Neural cell (in vitro differentiated cells): Measurements from ENCODE around the gene SCFD1. TPM values are rescaled to one million over a fixed set of nuclear protein-coding genes. Genes with fewer than 3 reads are reported as not detected.

Experiments used
- H2AFZ ChIP-seq: fragments of 200-600, 300-800 bp; sonication (generic), shearing (Covaris generic); 2 replicates; pipeline ENCODE4 v1.6.0; 2014; ENCODE audit warnings: low read depth, mild to moderate bottlenecking, antibody characterized with exemption, low read length, moderate library complexity
- H3F3A ChIP-seq: fragments of 200-600 bp; shearing (Covaris generic); 2 replicates; pipeline ENCODE4 v1.6.1; 2016; ENCODE audit warnings: mild to moderate bottlenecking, moderate library complexity, mixed read lengths, antibody characterized with exemption, low read length; ENCODE audit not compliant: insufficient read depth, poor library complexity, severe bottlenecking
- H3K27ac ChIP-seq: fragments of 200-600, 300-800 bp; sonication (generic), shearing (Covaris generic); 2 replicates; pipeline ENCODE4 v1.5.1; 2014; ENCODE audit warnings: mild to moderate bottlenecking, low read length, moderate library complexity
- H3K27me3 ChIP-seq: fragments of 300-800, 200-600 bp; sonication (generic), shearing (Covaris generic); 2 replicates; pipeline ENCODE4 v1.6.0; 2014; ENCODE audit warnings: mild to moderate bottlenecking, low read depth, low read length, moderate library complexity; ENCODE audit not compliant: insufficient read depth
- H3K36me3 ChIP-seq: fragments of 300-800, 200-600 bp; sonication (generic), shearing (Covaris generic); 2 replicates; pipeline ENCODE4 v1.5.1; 2014; ENCODE audit warnings: mild to moderate bottlenecking, antibody characterized with exemption, low read length, moderate library complexity; ENCODE audit not compliant: insufficient read depth
- H3K4me2 ChIP-seq: fragments of 300-800, 200-600 bp; sonication (generic), shearing (Covaris generic); 2 replicates; pipeline ENCODE4 v1.6.0; 2014; ENCODE audit warnings: mild to moderate bottlenecking, low read length
- H3K4me3 ChIP-seq: fragments of 300-800, 200-600 bp; sonication (generic), shearing (Covaris generic); 2 replicates; pipeline ENCODE4 v1.5.1; 2014; ENCODE audit warnings: mild to moderate bottlenecking, low read length, moderate library complexity
- H3K79me2 ChIP-seq: fragments of 200-600 bp; shearing (Covaris generic); replicated peaks from 2 replicates; pipeline ENCODE4 v1.6.0; 2014; ENCODE audit warnings: mild to moderate bottlenecking, low read length, moderate library complexity; ENCODE audit not compliant: insufficient read depth
- H3K9ac ChIP-seq: fragments of 300-800, 200-600 bp; sonication (generic), shearing (Covaris generic); 2 replicates; pipeline ENCODE4 v1.6.1; 2016; ENCODE audit warnings: mild to moderate bottlenecking, low read length, mixed read lengths
- H3K9me2 ChIP-seq: fragments of 200-600 bp; shearing (Covaris generic); 2 replicates; pipeline ENCODE4 v1.6.1; 2016; ENCODE audit warnings: mild to moderate bottlenecking, low read length, mixed read lengths; ENCODE audit not compliant: insufficient read depth
- H3K9me3 ChIP-seq: fragments of 200-600, 300-800 bp; sonication (generic), shearing (Covaris generic); 2 replicates; pipeline ENCODE4 v1.6.1; 2016; ENCODE audit warnings: mild to moderate bottlenecking, mixed run types, low read length, moderate library complexity, mixed read lengths
- H4K20me1 ChIP-seq: fragments of 200-600 bp; shearing (Covaris generic); 2 replicates; pipeline ENCODE4 v1.6.1; 2016; ENCODE audit warnings: mild to moderate bottlenecking, mixed run types; ENCODE audit not compliant: insufficient read depth
- CTCF ChIP-seq: fragments of 450-650 bp; IDR thresholded peaks from 2 replicates; pipeline ENCODE4 v1.5.1; 2014; ENCODE audit warnings: antibody characterized with exemption, mild to moderate bottlenecking, moderate library complexity; ENCODE audit not compliant: poor library complexity, severe bottlenecking
- EP300 ChIP-seq: fragments of 450-650 bp; conservative IDR thresholded peaks from 2 replicates; pipeline ENCODE4 v1.6.1; 2014; ENCODE audit warnings: antibody characterized with exemption, mild to moderate bottlenecking, moderate library complexity; ENCODE audit not compliant: poor library complexity, severe bottlenecking
- EZH2 ChIP-seq: fragments of 200-600, 300-800 bp; shearing (Covaris generic), sonication (generic); IDR thresholded peaks from 2 replicates; pipeline ENCODE4 v1.6.1; 2014; ENCODE audit warnings: antibody characterized with exemption, low read length, borderline replicate concordance, mild to moderate bottlenecking; ENCODE audit not compliant: insufficient read depth, poor library complexity, severe bottlenecking
- MXI1 ChIP-seq: fragments of 450-650 bp; conservative IDR thresholded peaks from 2 replicates; pipeline ENCODE4 v1.6.1; 2014; ENCODE audit warnings: antibody characterized with exemption, mild to moderate bottlenecking; ENCODE audit not compliant: poor library complexity, severe bottlenecking
- POLR2AphosphoS5 ChIP-seq: IDR thresholded peaks from 2 replicates; pipeline ENCODE4 v1.6.1; 2012
- RAD21 ChIP-seq: fragments of 450-650 bp; conservative IDR thresholded peaks from 2 replicates; pipeline ENCODE4 v1.6.1; 2014; ENCODE audit warnings: antibody characterized with exemption, mild to moderate bottlenecking, moderate library complexity
- REST ChIP-seq: IDR thresholded peaks from 2 replicates; pipeline ENCODE4 v1.6.1; 2012; ENCODE audit warnings: borderline replicate concordance
- SMC3 ChIP-seq: fragments of 450-650 bp; conservative IDR thresholded peaks from 2 replicates; pipeline ENCODE4 v1.6.1; 2014; ENCODE audit warnings: antibody characterized with exemption, mild to moderate bottlenecking, moderate library complexity; ENCODE audit not compliant: poor library complexity
- TAF1 ChIP-seq: IDR thresholded peaks from 2 replicates; pipeline ENCODE4 v1.6.1; 2012; ENCODE audit warnings: low read depth
- polyA plus RNA-seq: library from polyadenylated mRNA; depleted of rRNA; stranded (reverse); fragments of >200 nt; gene quantifications from 2 replicates; pipeline ENCODE4 v1.2.3, GENCODE V29; 2014

Gene SCFD1
- polyA plus RNA-seq, 1 donor from 2014 or later: 99.4 TPM

DNA sequence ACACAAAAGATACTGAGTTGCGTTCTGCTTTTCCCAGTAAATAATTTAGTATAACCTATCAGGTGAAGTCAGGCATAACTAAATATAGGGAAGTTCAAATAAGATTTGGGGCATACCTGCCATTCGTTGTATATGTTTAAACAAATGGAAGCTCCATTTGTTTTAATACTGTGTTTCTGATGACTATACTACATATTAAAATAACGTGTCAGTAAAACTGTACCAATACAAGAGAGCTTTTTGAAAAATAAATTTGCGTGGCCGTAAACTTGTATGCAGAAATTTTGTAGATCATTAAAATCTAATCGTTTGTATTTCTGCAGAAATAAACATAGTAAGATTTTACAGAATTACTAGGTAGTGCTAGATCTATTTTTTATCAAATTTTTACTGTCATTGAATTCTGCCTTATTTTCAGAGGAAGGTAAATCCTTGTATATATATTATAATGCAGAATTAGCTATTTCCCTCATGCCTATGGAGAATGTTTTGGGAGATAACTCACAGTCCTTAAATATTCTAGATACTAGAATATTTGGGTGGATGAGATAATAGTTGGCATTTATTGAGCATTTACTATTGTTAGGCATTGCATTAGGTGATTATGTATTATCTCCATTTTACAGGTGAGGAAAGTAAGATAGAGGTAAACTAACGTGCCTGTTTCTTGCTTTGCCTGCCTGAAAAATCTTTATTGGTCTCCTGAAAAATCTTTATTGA lies 1.5 kb downstream of the SCFD1 start:
- H3K4me2 ChIP-seq: peak overlapping the region; percentile 45
- no peaks in the 10 kb centered on the region for H3F3A ChIP-seq
- no peaks in the 10 kb centered on the region for H3K36me3 ChIP-seq
- H3K4me3 ChIP-seq: peak overlapping the region; percentile 87
- no peak for TF ChIP-seq EP300
- no peak for TF ChIP-seq POLR2AphosphoS5
- no peak for TF ChIP-seq MXI1
- TF ChIP-seq TAF1: no peak
- TF ChIP-seq SMC3: no peak
- no peak for TF ChIP-seq RAD21
- TF ChIP-seq CTCF: no peak
- no peak for TF ChIP-seq EZH2
- TF ChIP-seq REST: no peak
- H3K79me2 ChIP-seq: peaks cover 48% of the 10 kb centered on the region
- H2AFZ ChIP-seq: no peak overlapping the region
- peak overlapping the region; percentile 89 for H3K9ac ChIP-seq
- no peaks in the 10 kb centered on the region for H3K9me3 ChIP-seq
- H3K9me2 ChIP-seq: no peaks in the 10 kb centered on the region
- H3K27ac ChIP-seq: no peak overlapping the region
- no peaks in the 10 kb centered on the region for H3K27me3 ChIP-seq
- H4K20me1 ChIP-seq: no peaks in the 10 kb centered on the region

DNA sequence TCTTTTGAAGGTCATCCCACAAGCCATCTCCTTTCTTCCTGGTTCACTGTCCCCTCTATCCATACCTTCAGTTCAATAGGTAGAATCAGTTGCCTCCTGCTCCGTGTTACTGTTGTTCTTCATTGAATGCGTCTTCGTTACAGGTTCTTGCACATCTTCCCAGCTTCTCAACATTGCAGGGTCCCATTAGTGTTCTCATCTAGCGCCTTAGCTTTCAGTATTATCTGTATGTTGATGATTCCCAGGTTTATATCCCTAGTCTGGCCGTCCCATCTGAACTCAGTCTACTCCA lies 2.0 kb downstream of the SCFD1 start:
- no peaks in the 10 kb centered on the region for H3K36me3 ChIP-seq
- H3K9me3 ChIP-seq: no peaks in the 10 kb centered on the region
- H4K20me1 ChIP-seq: no peaks in the 10 kb centered on the region
- H3K4me2 ChIP-seq: no peak overlapping the region
- no peaks in the 10 kb centered on the region for H3F3A ChIP-seq
- H3K9me2 ChIP-seq: no peaks in the 10 kb centered on the region
- H3K79me2 ChIP-seq: peaks cover 48% of the 10 kb centered on the region
- no peak overlapping the region for H3K27ac ChIP-seq
- no peak for TF ChIP-seq MXI1
- TF ChIP-seq EP300: no peak
- no peak for TF ChIP-seq SMC3
- TF ChIP-seq RAD21: no peak
- TF ChIP-seq POLR2AphosphoS5: no peak
- TF ChIP-seq EZH2: no peak
- TF ChIP-seq REST: no peak
- no peak for TF ChIP-seq TAF1
- no peak for TF ChIP-seq CTCF
- no peak overlapping the region for H2AFZ ChIP-seq
- H3K9ac ChIP-seq: no peak overlapping the region
- no peaks in the 10 kb centered on the region for H3K27me3 ChIP-seq
- peak overlapping the region; percentile 87 for H3K4me3 ChIP-seq
